ENCODE data around the gene PLEKHG4B.
"Not testable (repeated sequence)": the region's sequence is repeated elsewhere in the genome, so short reads cannot be mapped to it uniquely, and the experiment has no call there.

The PLEKHG4B gene

GRCh38 chr5:93221-93980 is 1.4 kb downstream of the PLEKHG4B start:
- DNase-seq (ENCODE audit: low read depth in 2 of 2, low spot score in 1 of 2), result no peak

DNA sequence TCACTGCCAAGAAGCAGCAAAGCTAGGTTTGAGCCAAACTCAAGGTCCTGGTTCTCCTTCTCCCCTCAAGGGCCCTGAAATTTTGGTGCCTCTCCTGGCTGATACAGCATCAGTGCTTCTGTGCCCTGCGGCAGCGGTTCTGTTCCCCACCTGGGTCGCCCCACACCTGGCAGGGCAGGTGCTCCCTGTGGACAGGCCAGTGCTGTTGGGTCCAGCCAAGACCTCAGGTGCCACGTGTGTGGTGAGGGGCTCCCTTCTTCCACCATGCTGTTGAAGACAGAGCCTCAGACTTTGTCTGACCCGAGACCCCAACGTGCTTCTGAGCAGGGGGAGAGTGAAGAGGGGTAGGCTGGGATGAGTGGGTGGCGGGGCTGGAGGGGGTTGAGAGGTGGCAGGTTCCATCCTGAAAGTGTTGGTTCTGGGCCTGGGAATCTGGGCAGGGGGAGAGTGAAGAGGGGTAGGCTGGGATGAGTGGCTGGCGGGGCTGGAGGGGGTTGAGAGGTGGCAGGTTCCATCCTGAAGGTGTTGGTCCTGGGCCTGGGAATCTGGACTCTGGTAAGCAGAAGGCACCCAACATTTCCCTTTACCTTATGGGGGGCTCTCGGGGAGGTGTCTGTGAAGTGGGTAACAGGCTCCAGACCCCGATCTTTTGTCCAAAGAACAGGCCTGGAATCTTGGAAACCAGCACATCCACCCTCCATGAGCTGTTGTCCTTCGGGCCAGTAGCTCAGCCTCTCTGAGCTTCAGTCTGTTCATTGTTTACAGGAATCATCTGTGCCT is 2.3 kb downstream of the PLEKHG4B start:
- no peak for DNase-seq (ENCODE audit: low read depth in 2 of 2, low spot score in 1 of 2)

GRCh38 chr5:95241-95980 is 3.4 kb downstream of the PLEKHG4B start:
- no peak for DNase-seq (ENCODE audit: low read depth in 2 of 2, low spot score in 1 of 2)

- no peak for DNase-seq (ENCODE audit: low read depth in 2 of 2, low spot score in 1 of 2)
These were observed 5.2 kb downstream of the PLEKHG4B start for GRCh38 chr5:96976-97660.

DNA sequence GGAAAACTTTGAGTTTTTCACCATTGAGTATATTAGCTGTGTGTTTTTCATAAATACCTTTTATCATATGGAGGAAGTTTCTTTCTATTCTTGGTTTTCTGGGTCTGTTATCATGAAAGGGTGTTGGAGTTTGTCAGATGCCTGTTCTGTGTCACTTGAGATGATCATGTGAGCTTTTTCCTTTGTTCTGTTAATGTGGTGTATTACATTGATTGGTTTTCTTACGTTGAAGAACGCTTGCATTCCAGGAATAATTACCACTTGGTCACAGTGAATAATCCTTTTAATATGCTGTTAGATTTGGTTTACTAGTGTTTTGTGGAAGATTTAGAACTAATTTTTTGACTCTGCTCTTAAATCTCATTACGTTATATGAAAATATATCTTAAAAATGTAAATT is 7.8 kb downstream of the PLEKHG4B start:
- DNase-seq (ENCODE audit: low read depth in 2 of 2, low spot score in 1 of 2), result no peak

GRCh38 chr5:102411-103043 is 10.6 kb downstream of the PLEKHG4B start:
- DNase-seq (ENCODE audit: low read depth in 2 of 2, low spot score in 1 of 2), result no peak

DNA sequence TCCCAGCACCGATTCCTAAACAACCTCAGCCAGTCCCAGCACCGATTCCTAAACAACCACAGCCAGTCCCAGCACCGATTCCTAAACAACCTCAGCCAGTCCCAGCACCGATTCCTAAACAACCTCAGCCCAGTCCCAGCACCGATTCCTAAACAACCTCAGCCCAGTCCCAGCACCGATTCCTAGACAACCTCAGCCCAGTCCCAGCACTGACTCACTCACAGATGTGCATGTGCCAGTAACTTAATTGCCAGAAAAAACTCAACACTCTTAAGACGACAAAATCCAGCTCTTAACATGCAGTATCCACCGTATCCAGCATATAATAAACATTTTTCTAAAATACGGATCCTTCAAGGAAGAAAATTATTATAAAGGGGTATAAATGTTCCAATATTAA is 12.1 kb downstream of the PLEKHG4B start:
- DNase-seq (ENCODE audit: low read depth in 2 of 2, low spot score in 1 of 2), result not testable (repeated sequence)

DNA sequence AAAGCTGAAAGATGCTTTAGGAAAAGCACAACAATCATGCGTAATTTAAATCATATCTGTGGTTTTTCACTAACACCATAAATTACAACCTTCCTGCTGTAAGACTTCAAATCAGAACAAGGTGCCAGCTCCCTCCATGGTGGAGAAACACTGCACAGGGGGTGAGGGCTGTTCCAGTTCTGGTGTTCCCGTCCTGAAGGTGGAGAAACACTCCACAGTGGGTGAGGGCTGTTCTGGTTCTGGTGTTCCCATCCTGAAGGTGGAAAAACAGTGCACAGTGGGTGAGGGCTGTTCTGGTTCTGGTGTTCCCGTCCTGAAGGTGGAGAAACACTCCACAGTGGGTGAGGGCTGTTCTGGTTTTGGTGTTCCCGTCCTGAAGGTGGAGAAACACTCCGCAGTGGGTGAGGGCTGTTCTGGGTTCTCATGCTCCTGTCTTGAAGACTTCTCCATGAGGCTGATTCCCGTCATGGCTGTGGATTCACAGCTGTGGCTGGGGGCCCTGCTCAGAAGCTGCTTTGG is 12.9 kb downstream of the PLEKHG4B start:
- DNase-seq (ENCODE audit: low read depth in 2 of 2, low spot score in 1 of 2), result no peak

- no peak for DNase-seq (ENCODE audit: low read depth in 2 of 2, low spot score in 1 of 2)
These were observed 13.6 kb downstream of the PLEKHG4B start for GRCh38 chr5:105504-106070.

GRCh38 chr5:106587-106986 is 14.6 kb downstream of the PLEKHG4B start:
- no peak for DNase-seq (ENCODE audit: low read depth in 2 of 2, low spot score in 1 of 2)

GRCh38 chr5:107526-107925 is 15.6 kb downstream of the PLEKHG4B start:
- DNase-seq (ENCODE audit: low read depth in 2 of 2, low spot score in 1 of 2), result no peak

DNA sequence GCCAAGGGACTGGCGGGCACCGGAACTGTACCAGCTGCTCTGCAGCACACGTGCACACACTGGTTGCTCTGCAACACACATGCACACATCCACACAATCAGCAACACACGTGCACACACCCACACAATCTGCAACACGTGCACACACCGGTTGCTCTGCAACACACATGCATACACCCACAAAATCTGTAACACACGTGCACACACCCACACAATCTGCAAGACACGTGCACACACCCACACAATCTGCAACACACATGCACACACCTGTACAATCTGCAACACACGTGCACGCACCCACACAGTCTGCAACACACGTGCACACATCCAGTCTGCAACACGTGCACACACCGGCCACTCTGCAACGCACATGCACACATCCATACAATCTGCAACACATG is 17.9 kb downstream of the PLEKHG4B start:
- DNase-seq (ENCODE audit: low read depth in 2 of 2, low spot score in 1 of 2), result no peak

GRCh38 chr5:110270-110888 is 18.4 kb downstream of the PLEKHG4B start:
- no peak for DNase-seq (ENCODE audit: low read depth in 2 of 2, low spot score in 1 of 2)

DNA sequence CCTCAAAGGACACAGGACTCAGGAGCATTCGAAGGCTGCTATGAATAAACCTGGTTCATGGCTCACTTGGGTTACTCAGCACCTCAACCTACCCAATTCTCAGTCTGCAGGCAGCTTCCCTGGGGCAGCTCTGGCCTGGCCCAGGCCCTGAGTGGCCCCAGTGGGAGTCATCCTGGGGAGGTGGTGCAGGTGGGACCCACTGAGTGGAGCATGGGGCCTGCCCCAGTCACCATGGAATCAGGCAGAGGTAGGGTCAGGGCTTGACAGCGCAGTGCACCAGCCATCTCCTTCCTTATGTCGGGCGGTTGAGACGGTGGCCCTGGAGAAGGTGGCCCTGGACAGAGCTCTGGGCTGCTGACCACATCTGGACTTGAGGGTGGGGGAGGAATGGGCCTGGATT is 19.2 kb downstream of the PLEKHG4B start:
- DNase-seq (ENCODE audit: low read depth in 2 of 2, low spot score in 1 of 2), result no peak

GRCh38 chr5:119486-120097 is 27.6 kb downstream of the PLEKHG4B start:
- no peak for DNase-seq (ENCODE audit: low read depth in 2 of 2, low spot score in 1 of 2)

GRCh38 chr5:121432-121831 is 29.5 kb downstream of the PLEKHG4B start:
- DNase-seq (ENCODE audit: low read depth in 2 of 2, low spot score in 1 of 2), result no peak

GRCh38 chr5:125815-126214 is 33.8 kb downstream of the PLEKHG4B start:
- DNase-seq (ENCODE audit: low read depth in 2 of 2, low spot score in 1 of 2), result no peak

DNA sequence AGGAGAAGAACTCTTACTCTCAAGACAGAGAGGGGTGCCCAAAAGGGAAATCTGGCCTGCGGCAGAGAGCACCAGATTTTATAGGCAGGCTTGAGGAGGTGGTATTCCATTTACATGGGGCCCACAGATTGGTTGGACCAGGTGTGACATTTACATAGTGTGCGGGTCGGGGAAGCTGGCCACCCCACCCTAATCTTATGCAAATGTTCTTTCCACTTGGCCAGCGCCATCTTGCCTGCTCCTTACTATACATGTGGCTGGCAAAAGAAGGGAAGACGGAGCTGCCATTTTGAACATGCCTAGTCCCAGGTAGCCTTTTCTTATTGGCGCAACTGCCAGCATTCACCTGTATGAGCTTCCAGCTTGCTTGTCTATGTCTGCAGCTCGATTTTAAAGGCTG is 34.8 kb downstream of the PLEKHG4B start:
- DNase-seq (ENCODE audit: low read depth in 2 of 2, low spot score in 1 of 2), result no peak

GRCh38 chr5:127886-128285 is 35.9 kb downstream of the PLEKHG4B start:
- DNase-seq (ENCODE audit: low read depth in 2 of 2, low spot score in 1 of 2), result no peak

Measured in stimulated activated CD8-positive, alpha-beta memory T cell treated with anti-CD3 and anti-CD28 coated beads, Interleukin-4, amount 100 ng/mL, for 1 hour (primary cell).